Memory B cell (primary cell): Measurements from ENCODE around the gene CITED1.

Experiments
- ATAC-seq: fragments of 150-1000 bp; cut with Tn5 transposase; 2 replicates; pipeline ENCODE4 v1.10.0; 2021; ENCODE audit warnings: low read depth, mild to moderate bottlenecking, moderate library complexity
- DNase-seq, 2 donors: peaks; one replicate each; pipeline ENCODE4 v3.0.0; 2022; ENCODE audit warnings: low spot score in 2 of 2
- H3K27ac Mint-ChIP-seq: one replicate; pipeline ENCODE4 v1.8.0; 2022; ENCODE audit warnings: mild to moderate bottlenecking, moderate library complexity, mixed read lengths
- H3K27me3 Mint-ChIP-seq: one replicate; pipeline ENCODE4 v1.8.0; 2022; ENCODE audit warnings: mixed read lengths
- H3K36me3 Mint-ChIP-seq: one replicate; pipeline ENCODE4 v1.8.0; 2022; ENCODE audit warnings: mild to moderate bottlenecking, mixed read lengths
- H3K4me1 Mint-ChIP-seq: one replicate; pipeline ENCODE4 v1.8.0; 2022; ENCODE audit warnings: mixed read lengths
- H3K4me3 Mint-ChIP-seq: one replicate; pipeline ENCODE4 v1.8.0; 2022; ENCODE audit warnings: mild to moderate bottlenecking, moderate library complexity, mixed read lengths
- H3K9me3 Mint-ChIP-seq: one replicate; pipeline ENCODE4 v1.8.0; 2022; ENCODE audit warnings: mixed read lengths

CITED1 gene

GRCh38 chrX:72299891-72300630, 5.7 kb downstream of the CITED1 start:
- H3K27ac Mint-ChIP-seq: no peak overlapping the region
- DNase-seq (no peak), ATAC-seq (no peak)
- H3K9me3 Mint-ChIP-seq: no peaks in the 10 kb centered on the region
- H3K27me3 Mint-ChIP-seq: peaks cover 22% of the 10 kb centered on the region
- no peak overlapping the region for H3K4me3 Mint-ChIP-seq
- H3K36me3 Mint-ChIP-seq: no peaks in the 10 kb centered on the region
- H3K4me1 Mint-ChIP-seq: peaks cover 3% of the 10 kb centered on the region

- peaks cover 22% of the 10 kb centered on the region for H3K27me3 Mint-ChIP-seq
- DNase-seq (no peak), ATAC-seq (no peak)
- H3K4me3 Mint-ChIP-seq: no peak overlapping the region
- H3K27ac Mint-ChIP-seq: no peak overlapping the region
- H3K9me3 Mint-ChIP-seq: no peaks in the 10 kb centered on the region
- H3K4me1 Mint-ChIP-seq: no peaks in the 10 kb centered on the region
- no peaks in the 10 kb centered on the region for H3K36me3 Mint-ChIP-seq
Measured at GRCh38 chrX:72297953-72298730, 7.6 kb downstream of the CITED1 start.

GRCh38 chrX:72296991-72297390, 8.7 kb downstream of the CITED1 start:
- Mint-ChIP-seq H3K4me1 (no peaks in the 10 kb centered on the region), H3K4me3 (no peak overlapping the region), H3K9me3 (no peaks in the 10 kb centered on the region), H3K36me3 (no peaks in the 10 kb centered on the region), H3K27ac (no peak overlapping the region), H3K27me3 (peaks cover 17% of the 10 kb centered on the region)
- DNase-seq (no peak), ATAC-seq (no peak)

GRCh38 chrX:72295745-72296144, 10.0 kb downstream of the CITED1 start:
- ATAC-seq (no peak), DNase-seq (no peak)
- no peaks in the 10 kb centered on the region for H3K4me1 Mint-ChIP-seq

GRCh38 chrX:72294497-72294896, 11.2 kb downstream of the CITED1 start:
- H3K9me3 Mint-ChIP-seq: peaks cover 1% of the 10 kb centered on the region
- no peaks in the 10 kb centered on the region for H3K4me1 Mint-ChIP-seq
- no peak overlapping the region for H3K4me3 Mint-ChIP-seq
- H3K27ac Mint-ChIP-seq: no peak overlapping the region
- no peak for DNase-seq
- peaks cover 8% of the 10 kb centered on the region for H3K27me3 Mint-ChIP-seq
- no peak for ATAC-seq
- no peaks in the 10 kb centered on the region for H3K36me3 Mint-ChIP-seq

More at GRCh38 chrX:72295745-72296144, 10.0 kb downstream of the CITED1 start:
- no peaks in the 10 kb centered on the region for H3K9me3 Mint-ChIP-seq
- H3K27me3 Mint-ChIP-seq: peaks cover 16% of the 10 kb centered on the region
- H3K36me3 Mint-ChIP-seq: no peaks in the 10 kb centered on the region
- H3K27ac Mint-ChIP-seq: no peak overlapping the region
- no peak overlapping the region for H3K4me3 Mint-ChIP-seq

- Mint-ChIP-seq H3K9me3 (no peaks in the 10 kb centered on the region), H3K27me3 (no peaks in the 10 kb centered on the region), H3K27ac (no peak overlapping the region), H3K4me3 (no peak overlapping the region), H3K4me1 (no peaks in the 10 kb centered on the region), H3K36me3 (no peaks in the 10 kb centered on the region)
- DNase-seq (no peak), ATAC-seq (no peak)
Measured at GRCh38 chrX:72282302-72282701, 23.4 kb downstream of the CITED1 start.

- no peaks in the 10 kb centered on the region for H3K9me3 Mint-ChIP-seq
- H3K27me3 Mint-ChIP-seq: no peaks in the 10 kb centered on the region
- H3K27ac Mint-ChIP-seq: no peak overlapping the region
- H3K36me3 Mint-ChIP-seq: peaks cover 1% of the 10 kb centered on the region
- DNase-seq (no peak), ATAC-seq (no peak)
- peaks cover 2% of the 10 kb centered on the region for H3K4me1 Mint-ChIP-seq
- no peak overlapping the region for H3K4me3 Mint-ChIP-seq
Measured at GRCh38 chrX:72280321-72280845, 25.3 kb downstream of the CITED1 start.

GRCh38 chrX:72276478-72276953, 29.2 kb downstream of the CITED1 start:
- H3K4me1 Mint-ChIP-seq: peaks cover 12% of the 10 kb centered on the region
- no peaks in the 10 kb centered on the region for H3K9me3 Mint-ChIP-seq
- peak; percentile 20 for ATAC-seq
- no peak for DNase-seq
- H3K4me3 Mint-ChIP-seq: peak overlapping the region; percentile 94
- no peaks in the 10 kb centered on the region for H3K27me3 Mint-ChIP-seq
- peak overlapping the region; percentile 97 for H3K27ac Mint-ChIP-seq
- H3K36me3 Mint-ChIP-seq: peaks cover 20% of the 10 kb centered on the region

GRCh38 chrX:72274526-72274925, 31.2 kb downstream of the CITED1 start:
- no peak for DNase-seq
- no peaks in the 10 kb centered on the region for H3K9me3 Mint-ChIP-seq
- peaks cover 12% of the 10 kb centered on the region for H3K4me1 Mint-ChIP-seq
- ATAC-seq: no peak
- H3K36me3 Mint-ChIP-seq: peaks cover 23% of the 10 kb centered on the region
- no peaks in the 10 kb centered on the region for H3K27me3 Mint-ChIP-seq
- H3K27ac Mint-ChIP-seq: peak overlapping the region; percentile 97
- H3K4me3 Mint-ChIP-seq: peak overlapping the region; percentile 11

GRCh38 chrX:72273718-72274117, 32.0 kb downstream of the CITED1 start:
- Mint-ChIP-seq H3K4me1 (peaks cover 12% of the 10 kb centered on the region), H3K27ac (peak overlapping the region; percentile 97), H3K4me3 (no peak overlapping the region), H3K9me3 (no peaks in the 10 kb centered on the region), H3K27me3 (no peaks in the 10 kb centered on the region), H3K36me3 (peaks cover 23% of the 10 kb centered on the region)
- DNase-seq: no peak
- no peak for ATAC-seq

GRCh38 chrX:72272868-72273267, 32.8 kb downstream of the CITED1 start:
- peaks cover 24% of the 10 kb centered on the region for H3K36me3 Mint-ChIP-seq
- no peak overlapping the region for H3K4me3 Mint-ChIP-seq
- ATAC-seq (no peak), DNase-seq (no peak)
- H3K27ac Mint-ChIP-seq: no peak overlapping the region
- H3K27me3 Mint-ChIP-seq: no peaks in the 10 kb centered on the region
- no peaks in the 10 kb centered on the region for H3K9me3 Mint-ChIP-seq
- peaks cover 12% of the 10 kb centered on the region for H3K4me1 Mint-ChIP-seq

- DNase-seq (no peak), ATAC-seq (no peak)
- Mint-ChIP-seq H3K9me3 (no peaks in the 10 kb centered on the region), H3K27ac (no peak overlapping the region), H3K4me1 (peaks cover 12% of the 10 kb centered on the region), H3K4me3 (no peak overlapping the region), H3K27me3 (no peaks in the 10 kb centered on the region), H3K36me3 (peaks cover 27% of the 10 kb centered on the region)
Measured at GRCh38 chrX:72271812-72272211, 33.9 kb downstream of the CITED1 start.

GRCh38 chrX:72271091-72271788, 34.5 kb downstream of the CITED1 start:
- no peak overlapping the region for H3K4me3 Mint-ChIP-seq

More at GRCh38 chrX:72271091-72271788, 34.5 kb downstream of the CITED1 start:
- DNase-seq (no peak), ATAC-seq (no peak)
- no peaks in the 10 kb centered on the region for H3K27me3 Mint-ChIP-seq
- H3K27ac Mint-ChIP-seq: no peak overlapping the region
- H3K9me3 Mint-ChIP-seq: no peaks in the 10 kb centered on the region
- peaks cover 27% of the 10 kb centered on the region for H3K36me3 Mint-ChIP-seq
- peaks cover 12% of the 10 kb centered on the region for H3K4me1 Mint-ChIP-seq
